GM21619 (cell line): ENCODE data around the gene CR2.
"Not testable (repeated sequence)": the region's sequence is repeated elsewhere in the genome, so short reads cannot be mapped to it uniquely, and the experiment has no call there.

Experiments
- ATAC-seq: cut with Tn5 transposase; IDR thresholded peaks from one replicate; pipeline ENCODE4 v1.9.1; 2021; ENCODE audit not compliant: unreplicated experiment

CR2 gene

DNA sequence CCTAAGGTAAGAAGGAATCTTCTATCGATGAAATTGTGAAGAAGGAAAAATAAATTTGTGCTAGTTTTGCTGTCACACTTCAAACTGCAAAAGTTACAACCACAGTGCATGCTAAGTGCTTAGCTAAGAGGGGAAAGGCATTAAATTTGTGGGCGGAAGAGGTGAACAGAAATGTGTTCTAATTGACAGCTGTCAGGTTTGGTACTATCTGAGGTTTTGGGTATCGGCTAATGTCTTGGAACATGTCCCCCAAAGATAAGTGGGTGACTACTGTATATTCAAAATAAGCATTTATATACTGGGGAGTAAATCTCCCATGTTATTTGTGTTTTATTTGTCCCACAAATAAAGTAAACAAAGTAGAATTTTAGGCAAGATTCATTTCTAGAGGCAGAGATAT lies 49.8 kb downstream of the CR2 start:
- ATAC-seq = no peak

DNA sequence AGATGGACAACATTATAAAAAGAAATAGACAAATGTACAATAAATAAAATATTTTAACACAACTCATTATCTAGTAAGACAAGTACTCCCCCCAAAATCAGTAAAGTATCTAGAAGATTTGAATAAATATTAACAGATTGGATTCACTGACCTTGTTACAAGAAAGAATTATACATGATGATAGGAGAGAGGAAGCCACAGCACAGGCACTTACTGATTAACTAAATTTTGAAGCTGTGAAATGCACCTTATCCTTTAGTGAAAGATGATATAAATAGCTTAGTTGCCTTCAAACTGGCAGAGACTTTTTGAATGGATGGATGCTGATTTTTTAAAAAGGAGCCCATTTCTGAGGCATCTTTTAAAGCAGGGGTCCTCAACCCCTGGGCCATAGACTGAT lies 50.3 kb downstream of the CR2 start:
- ATAC-seq = no peak

DNA sequence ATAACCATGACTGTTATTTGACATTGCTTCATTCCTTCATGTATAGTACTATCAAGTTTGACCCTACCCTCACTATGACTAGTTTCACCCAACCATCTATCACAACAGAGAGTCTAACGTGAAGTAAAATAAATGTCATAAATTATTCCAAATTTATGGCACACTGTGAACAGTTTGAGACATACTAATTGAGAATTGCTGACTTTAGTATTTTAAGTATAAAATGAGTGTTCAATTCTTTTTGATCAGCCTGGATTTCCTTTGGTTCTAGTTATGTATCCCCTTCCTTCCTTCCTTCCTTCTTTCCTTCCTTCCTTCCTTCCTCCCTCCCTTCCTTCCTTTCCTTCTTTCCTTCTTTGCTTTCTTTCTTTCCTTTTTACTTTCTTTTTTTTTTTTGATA lies 56.3 kb downstream of the CR2 start:
- no peak for ATAC-seq

- ATAC-seq = no peak
Observed at GRCh38 chr1:207514890-207515289, 60.8 kb downstream of the CR2 start.

GRCh38 chr1:207516729-207517128 lies 62.6 kb downstream of the CR2 start:
- no peak for ATAC-seq

DNA sequence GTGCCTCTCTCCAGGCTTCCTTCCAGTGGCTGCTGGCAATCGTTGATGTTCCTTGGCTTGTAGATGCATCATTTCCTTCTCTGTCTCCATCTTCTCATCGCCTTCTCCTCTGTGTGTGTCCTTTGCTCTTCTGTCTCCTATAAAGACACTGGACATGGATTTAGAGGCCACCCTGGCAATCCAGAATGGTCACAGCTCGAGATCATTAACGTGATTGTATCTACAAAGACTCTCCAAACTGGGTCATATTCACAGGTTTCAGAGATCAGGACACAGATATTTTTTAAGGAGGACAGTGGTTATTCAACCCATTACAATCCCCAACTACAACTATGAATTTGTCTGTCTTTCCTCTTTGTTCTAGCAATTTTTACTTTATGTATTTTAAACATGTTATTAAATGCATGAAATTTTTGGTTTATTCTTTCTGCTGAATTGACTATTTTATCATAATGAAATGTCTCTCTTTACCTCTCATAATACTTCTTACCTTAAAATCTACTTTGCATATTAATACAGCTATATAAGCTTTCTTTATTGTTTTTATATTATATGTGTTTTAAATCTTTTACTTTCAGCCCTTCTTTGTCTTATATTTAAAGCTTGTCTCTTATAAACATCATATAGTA lies 64.6 kb downstream of the CR2 start:
- no peak for ATAC-seq

DNA sequence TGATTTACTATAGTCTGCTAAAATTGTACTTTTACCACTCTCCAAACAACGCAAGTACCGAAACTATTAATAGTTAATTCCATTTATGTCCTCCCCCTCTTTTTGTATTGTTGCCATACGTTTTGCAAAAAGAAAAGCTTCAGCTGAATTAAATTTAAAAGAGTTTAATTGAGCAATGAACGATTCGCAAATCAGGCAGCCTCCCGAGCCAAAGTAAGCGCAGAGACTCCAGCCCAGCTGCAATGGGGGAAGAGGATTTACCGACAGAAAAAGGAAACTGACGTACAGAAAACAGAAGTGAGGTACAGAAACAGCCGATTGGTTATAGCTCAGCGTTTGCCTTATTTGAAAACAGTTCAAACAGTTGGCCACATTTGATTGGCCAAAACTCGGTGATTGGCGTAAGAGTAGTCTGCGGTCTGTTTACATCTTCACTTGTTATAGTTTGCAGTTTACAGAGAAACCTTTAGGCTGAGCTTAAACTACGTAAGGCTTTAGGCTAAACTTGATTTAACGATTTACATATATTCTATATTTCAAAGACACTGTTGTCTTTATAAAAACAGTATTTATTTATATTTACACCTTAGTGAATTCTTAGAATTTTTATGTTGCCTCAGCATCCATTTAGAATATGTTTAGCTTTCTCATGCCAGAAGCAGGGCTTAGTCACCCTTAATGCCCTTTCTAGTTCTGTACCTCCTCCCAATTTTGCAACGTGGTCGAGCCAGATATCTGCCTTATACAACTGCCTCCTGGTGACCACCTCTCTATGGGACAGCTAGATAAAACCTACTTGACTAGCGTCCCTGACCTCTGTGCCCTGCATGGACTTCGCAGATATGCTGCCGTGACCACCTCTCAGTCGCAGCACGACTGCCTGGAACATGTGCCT lies 65.6 kb downstream of the CR2 start:
- no peak for ATAC-seq

DNA sequence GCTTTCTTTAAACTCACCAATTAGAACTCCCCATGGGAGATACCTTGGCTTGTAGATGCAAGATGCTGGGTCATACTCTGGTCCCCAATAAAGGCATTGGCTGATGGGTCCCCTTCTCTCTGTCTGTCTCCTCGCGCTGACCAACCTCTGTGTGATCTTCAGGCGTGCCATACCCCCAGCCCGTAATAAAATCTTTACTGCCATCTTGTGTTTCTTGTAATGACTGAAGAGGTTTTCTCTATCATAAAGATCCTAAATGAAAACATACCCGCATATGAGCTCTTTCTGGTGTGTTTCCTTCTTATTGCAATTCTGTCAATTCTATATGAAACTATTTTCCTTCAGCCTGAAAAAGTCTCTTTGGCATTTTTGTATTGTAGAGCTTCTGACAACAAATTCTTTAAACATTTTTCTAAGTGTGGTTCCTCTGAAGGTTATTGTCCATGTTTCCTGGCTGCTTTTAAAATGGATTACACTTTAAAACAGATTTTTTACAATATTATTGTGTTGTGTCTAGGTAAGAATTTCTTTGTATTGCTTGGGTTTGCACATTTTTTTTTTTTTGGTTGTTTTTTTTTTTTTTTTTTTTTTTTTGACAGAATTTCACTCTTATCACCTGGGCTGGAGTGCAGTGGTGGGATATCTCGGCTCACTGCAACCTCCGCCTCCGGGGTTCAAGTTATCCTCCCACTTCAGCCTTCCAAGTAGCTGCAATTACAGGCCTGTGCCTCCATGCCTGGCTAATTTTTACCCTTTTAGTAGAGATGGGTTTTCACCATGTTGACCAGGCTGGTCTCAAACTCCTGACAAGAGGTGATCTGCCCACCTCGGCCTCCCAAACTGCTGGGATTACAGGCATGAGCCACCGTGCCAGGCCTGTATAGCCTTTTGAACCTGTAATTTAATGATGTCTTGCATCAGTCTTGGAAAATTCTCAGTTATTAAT lies 66.5 kb downstream of the CR2 start:
- not testable (repeated sequence) for ATAC-seq

GRCh38 chr1:207525239-207525638 lies 71.1 kb downstream of the CR2 start:
- not testable (repeated sequence) for ATAC-seq

GRCh38 chr1:207528401-207528800 lies 74.3 kb downstream of the CR2 start:
- not testable (repeated sequence) for ATAC-seq

DNA sequence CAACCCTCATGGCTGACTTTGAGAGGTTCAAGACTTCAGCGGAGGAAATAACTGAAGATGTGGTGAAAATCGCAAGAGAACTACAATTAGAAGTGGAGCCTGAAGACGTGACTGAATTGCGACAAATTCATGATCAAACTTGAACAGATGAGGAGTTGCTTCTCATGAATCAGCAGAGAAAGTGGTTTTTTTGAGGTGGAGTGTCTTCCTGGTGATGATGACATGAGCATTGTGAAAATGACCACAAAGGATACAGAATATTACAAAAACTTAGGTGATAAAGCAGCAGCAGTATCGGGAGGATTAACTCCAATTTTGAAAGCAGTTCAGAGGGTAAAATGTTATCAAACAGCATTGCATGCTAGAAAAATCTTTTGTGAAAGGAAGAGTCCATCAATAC lies 82.1 kb downstream of the CR2 start:
- ATAC-seq = not testable (repeated sequence)
